Measurements from ENCODE around the gene ZNF615. TPM values are rescaled to one million over a fixed set of nuclear protein-coding genes. Genes with fewer than 3 reads are reported as not detected.
"Not testable (repeated sequence)": the region's sequence is repeated elsewhere in the genome, so short reads cannot be mapped to it uniquely, and the experiment has no call there.

The ZNF615 gene
- total and polyA plus RNA-seq, 2 experiments from 2014 or later: 4.5 to 11.4 TPM

- not testable (repeated sequence) for H3K4me1 ChIP-seq (ENCODE audit: insufficient read depth); H3K27me3 ChIP-seq (ENCODE audit: insufficient read depth); H3K27ac Mint-ChIP-seq; ATAC-seq; H4K20me1 ChIP-seq (replicated peaks; ENCODE audit: insufficient read depth); H3K9me2 ChIP-seq (ENCODE audit: insufficient read depth); H2AFZ ChIP-seq; H3F3A ChIP-seq (replicated peaks; ENCODE audit: low read depth)
- H3K36me3 ChIP-seq (ENCODE audit: insufficient read depth): peaks cover 43% of the 10 kb centered on the region
- peaks cover 11% of the 10 kb centered on the region for H3K4me1 Mint-ChIP-seq
- H3K4me2 ChIP-seq: peak overlapping the region; percentile 82; the same call in 1 of the 2 replicates
- H3K4me3 ChIP-seq: peak overlapping the region; percentile 93
- H3K9me3 Mint-ChIP-seq: peaks cover 21% of the 10 kb centered on the region
- H3K27ac ChIP-seq (ENCODE audit: low read depth): peak overlapping the region; percentile 9; the same call in 1 of the 2 replicates
- peaks cover 57% of the 10 kb centered on the region for H3K79me2 ChIP-seq (replicated peaks; ENCODE audit: insufficient read depth)
- H3K27me3 Mint-ChIP-seq (ENCODE audit: insufficient read depth, low read depth, poor library complexity): peaks cover 12% of the 10 kb centered on the region
- peak overlapping the region; percentile 99 for H3K4me3 Mint-ChIP-seq
- peaks cover 71% of the 10 kb centered on the region for H3K36me3 Mint-ChIP-seq (ENCODE audit: low read depth)
- peak; percentile 15 for DNase-seq (ENCODE audit: low spot score)
Observed at GRCh38 chr19:52026255-52026990, 18.4 kb upstream of the ZNF615 start.

DNA sequence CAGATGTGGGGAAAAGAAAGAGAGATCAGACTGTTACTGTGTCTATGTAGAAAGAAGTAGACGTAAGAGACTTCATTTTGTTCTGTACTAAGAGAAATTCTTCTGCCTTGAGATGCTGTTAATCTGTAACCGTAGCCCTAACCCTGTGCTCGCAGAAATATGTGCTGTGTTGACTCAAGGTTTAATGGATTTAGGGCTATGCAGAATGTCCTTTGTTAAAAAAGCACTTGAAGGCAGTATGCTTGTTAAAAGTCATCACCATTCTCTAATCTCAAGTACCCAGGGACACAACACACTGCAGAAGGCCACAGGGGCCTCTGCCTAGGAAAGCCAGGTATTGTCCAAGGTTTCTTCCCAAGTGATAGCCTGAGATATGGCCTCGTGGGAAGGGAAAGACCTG, 16.5 kb upstream of the ZNF615 start:
- Mint-ChIP-seq H3K4me1 (peaks cover 11% of the 10 kb centered on the region), H3K9me3 (peaks cover 12% of the 10 kb centered on the region), H3K36me3 (ENCODE audit: low read depth) (peaks cover 73% of the 10 kb centered on the region), H3K27me3 (ENCODE audit: insufficient read depth, low read depth, poor library complexity) (peaks cover 12% of the 10 kb centered on the region)
- H3K27ac Mint-ChIP-seq; H3K4me1 ChIP-seq (ENCODE audit: insufficient read depth); H3F3A ChIP-seq (replicated peaks; ENCODE audit: low read depth); H3K27ac ChIP-seq (ENCODE audit: low read depth); H3K4me3 ChIP-seq; H4K20me1 ChIP-seq (replicated peaks; ENCODE audit: insufficient read depth); ATAC-seq; H3K9me2 ChIP-seq (ENCODE audit: insufficient read depth); H3K27me3 ChIP-seq (ENCODE audit: insufficient read depth); DNase-seq (ENCODE audit: low spot score); H3K4me2 ChIP-seq; H2AFZ ChIP-seq; H3K4me3 Mint-ChIP-seq: not testable (repeated sequence)
- H3K79me2 ChIP-seq (replicated peaks; ENCODE audit: insufficient read depth): peaks cover 73% of the 10 kb centered on the region
- H3K36me3 ChIP-seq (ENCODE audit: insufficient read depth): peaks cover 56% of the 10 kb centered on the region

DNA sequence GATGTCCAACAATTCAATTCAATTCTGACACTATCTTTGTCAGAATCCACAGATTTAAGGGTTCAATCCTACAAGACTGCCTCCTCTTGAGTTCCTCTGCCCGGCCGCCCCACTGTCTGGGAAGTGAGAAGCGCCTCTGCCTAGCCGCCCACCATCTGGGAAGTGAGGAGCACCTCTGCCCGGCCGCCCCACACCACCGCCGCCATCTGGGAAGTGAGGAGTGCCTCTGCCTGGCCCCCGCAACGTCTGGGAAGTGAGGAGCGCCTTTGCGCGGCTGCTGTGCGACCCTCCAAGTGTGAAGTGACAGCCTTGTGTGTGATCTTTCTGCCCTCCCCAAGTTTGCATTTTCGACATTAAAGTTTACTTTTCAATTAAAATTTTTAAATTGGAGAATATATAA, 14.2 kb upstream of the ZNF615 start:
- H3K4me3 ChIP-seq: no peak overlapping the region
- no peak overlapping the region for H3K27ac Mint-ChIP-seq
- no peak overlapping the region for H3K4me3 Mint-ChIP-seq

DNA sequence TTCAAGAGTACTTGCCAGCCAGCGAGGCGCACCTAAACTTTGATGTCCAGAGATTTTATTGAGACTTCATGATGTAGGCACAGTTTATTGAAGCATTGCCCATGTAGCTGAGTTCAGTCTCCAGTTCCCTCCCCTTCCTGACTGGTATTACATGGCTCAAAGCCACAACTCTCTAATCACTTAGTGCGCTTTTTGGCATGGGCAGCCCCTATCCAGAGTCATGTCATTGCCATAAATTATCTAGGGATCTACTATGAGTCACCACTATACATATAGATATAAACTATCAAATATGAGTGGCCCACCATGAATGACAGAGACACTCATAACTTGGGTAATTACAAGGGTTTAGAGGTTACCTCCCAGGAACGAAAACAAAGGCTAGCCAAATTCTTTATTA, 12.5 kb upstream of the ZNF615 start:
- Mint-ChIP-seq H3K4me1 (no peaks in the 10 kb centered on the region), H3K36me3 (ENCODE audit: low read depth) (peaks cover 98% of the 10 kb centered on the region), H3K9me3 (peaks cover 12% of the 10 kb centered on the region), H3K27me3 (ENCODE audit: insufficient read depth, low read depth, poor library complexity) (no peaks in the 10 kb centered on the region), H3K27ac (no peak overlapping the region), H3K4me3 (no peak overlapping the region)
- H3K27ac ChIP-seq (ENCODE audit: low read depth): no peak overlapping the region
- 0 out of 2 replicates have a peak, but pooled peaks cover 3% of the 10 kb centered on the region for H3K9me2 ChIP-seq (ENCODE audit: insufficient read depth)
- no peak overlapping the region for H2AFZ ChIP-seq
- DNase-seq (ENCODE audit: low spot score) (no peak), ATAC-seq (no peak)
- peaks cover 49% of the 10 kb centered on the region for H3K79me2 ChIP-seq (replicated peaks; ENCODE audit: insufficient read depth)
- peaks cover 86% of the 10 kb centered on the region for H3K36me3 ChIP-seq (ENCODE audit: insufficient read depth)
- H3K4me2 ChIP-seq: no peak overlapping the region
- H3K27me3 ChIP-seq (ENCODE audit: insufficient read depth): no peaks in the 10 kb centered on the region
- H3K4me1 ChIP-seq (ENCODE audit: insufficient read depth): no peaks in the 10 kb centered on the region
- no peaks in the 10 kb centered on the region for H3F3A ChIP-seq (replicated peaks; ENCODE audit: low read depth)
- H4K20me1 ChIP-seq (replicated peaks; ENCODE audit: insufficient read depth): no peaks in the 10 kb centered on the region; the same call in 1 of the 2 replicates
- H3K4me3 ChIP-seq: no peak overlapping the region
- TF ChIP-seq NANOG (IDR thresholded peaks at IDR 0.05; ENCODE audit: borderline replicate concordance): no peak
- no peak for TF ChIP-seq ZNF331 (CRISPR knock-in tag; IDR thresholded peaks at IDR 0.05; ENCODE audit: low read depth)
- no peak for TF ChIP-seq STAT1 (IDR thresholded peaks at IDR 0.05; ENCODE audit: unreplicated experiment)
- TF ChIP-seq JUNB (IDR thresholded peaks at IDR 0.05; ENCODE audit: unreplicated experiment): no peak
- no peak for TF ChIP-seq POLR2AphosphoS5 (IDR thresholded peaks at IDR 0.05; ENCODE audit: low read depth)
- TF ChIP-seq, protein P1, sequence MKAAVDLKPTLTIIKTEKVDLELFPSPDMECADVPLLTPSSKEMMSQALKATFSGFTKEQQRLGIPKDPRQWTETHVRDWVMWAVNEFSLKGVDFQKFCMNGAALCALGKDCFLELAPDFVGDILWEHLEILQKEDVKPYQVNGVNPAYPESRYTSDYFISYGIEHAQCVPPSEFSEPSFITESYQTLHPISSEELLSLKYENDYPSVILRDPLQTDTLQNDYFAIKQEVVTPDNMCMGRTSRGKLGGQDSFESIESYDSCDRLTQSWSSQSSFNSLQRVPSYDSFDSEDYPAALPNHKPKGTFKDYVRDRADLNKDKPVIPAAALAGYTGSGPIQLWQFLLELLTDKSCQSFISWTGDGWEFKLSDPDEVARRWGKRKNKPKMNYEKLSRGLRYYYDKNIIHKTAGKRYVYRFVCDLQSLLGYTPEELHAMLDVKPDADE (IDR thresholded peaks at IDR 0.05): no peak
- no peak for TF ChIP-seq CTCF (conservative IDR thresholded peaks at IDR 0.05; ENCODE audit: low read depth in 2 of 2)

More for the DNA sequence above, 14.2 kb upstream of the ZNF615 start:
- 0 out of 2 replicates have a peak, but pooled peaks cover 3% of the 10 kb centered on the region for H3K9me2 ChIP-seq (ENCODE audit: insufficient read depth)
- H4K20me1 ChIP-seq (replicated peaks; ENCODE audit: insufficient read depth): no peaks in the 10 kb centered on the region; the same call in 1 of the 2 replicates
- Mint-ChIP-seq H3K4me1 (peaks cover 8% of the 10 kb centered on the region), H3K9me3 (peaks cover 9% of the 10 kb centered on the region), H3K27me3 (ENCODE audit: insufficient read depth, low read depth, poor library complexity) (peaks cover 4% of the 10 kb centered on the region), H3K36me3 (ENCODE audit: low read depth) (peaks cover 90% of the 10 kb centered on the region)
- no peak overlapping the region for H3K4me2 ChIP-seq
- peaks cover 5% of the 10 kb centered on the region for H3K4me1 ChIP-seq (ENCODE audit: insufficient read depth)
- peaks cover 75% of the 10 kb centered on the region for H3K36me3 ChIP-seq (ENCODE audit: insufficient read depth)
- H3K27ac ChIP-seq (ENCODE audit: low read depth): no peak overlapping the region
- no peaks in the 10 kb centered on the region for H3K27me3 ChIP-seq (ENCODE audit: insufficient read depth)
- H2AFZ ChIP-seq: no peak overlapping the region
- peaks cover 64% of the 10 kb centered on the region for H3K79me2 ChIP-seq (replicated peaks; ENCODE audit: insufficient read depth)
- DNase-seq (ENCODE audit: low spot score) (no peak), ATAC-seq (no peak)
- TF ChIP-seq STAT1 (IDR thresholded peaks at IDR 0.05; ENCODE audit: unreplicated experiment) (no peak), CREB1 (CRISPR knock-in tag; IDR thresholded peaks at IDR 0.05; ENCODE audit: low read depth) (no peak), ZNF331 (CRISPR knock-in tag; IDR thresholded peaks at IDR 0.05; ENCODE audit: low read depth) (no peak)
- no peaks in the 10 kb centered on the region for H3F3A ChIP-seq (replicated peaks; ENCODE audit: low read depth)

Data from GM23338 (cell line).